KOPT-K1 (cell line): Measurements from ENCODE around the gene LRTM1.

Experiments
- H3K27ac ChIP-seq: fragments of 200-600 bp; sonication (generic); 2 replicates; pipeline ENCODE4 v1.5.1; 2016; ENCODE audit warnings: antibody characterized with exemption, mild to moderate bottlenecking, low read depth, low read length; ENCODE audit not compliant: poor library complexity, severe bottlenecking
- H3K36me3 ChIP-seq: fragments of 200-600 bp; sonication (generic); 2 replicates; pipeline ENCODE4 v1.5.1; 2017; ENCODE audit warnings: antibody characterized with exemption, mild to moderate bottlenecking, low read length, moderate library complexity; ENCODE audit not compliant: insufficient read depth
- H3K9me3 ChIP-seq: fragments of 200-600 bp; sonication (generic); 2 replicates; pipeline ENCODE4 v1.5.1; 2017; ENCODE audit warnings: antibody characterized with exemption, low read length, mild to moderate bottlenecking; ENCODE audit not compliant: insufficient read depth, poor library complexity, severe bottlenecking

Gene LRTM1

GRCh38 chr3:54954521-54954920, 26.7 kb upstream of the LRTM1 start:
- no peaks in the 10 kb centered on the region for H3K36me3 ChIP-seq
- H3K9me3 ChIP-seq: no peaks in the 10 kb centered on the region
- H3K27ac ChIP-seq: no peak overlapping the region

- no peak overlapping the region for H3K27ac ChIP-seq
- H3K9me3 ChIP-seq: no peaks in the 10 kb centered on the region
- no peaks in the 10 kb centered on the region for H3K36me3 ChIP-seq
Measured at GRCh38 chr3:54954022-54954421, 26.2 kb upstream of the LRTM1 start.

GRCh38 chr3:54951405-54951804, 23.5 kb upstream of the LRTM1 start:
- H3K36me3 ChIP-seq: no peaks in the 10 kb centered on the region
- no peak overlapping the region for H3K27ac ChIP-seq
- H3K9me3 ChIP-seq: no peaks in the 10 kb centered on the region

- H3K9me3 ChIP-seq: no peaks in the 10 kb centered on the region
Measured at GRCh38 chr3:54950391-54951003, 22.6 kb upstream of the LRTM1 start.

GRCh38 chr3:54949491-54950044, 21.7 kb upstream of the LRTM1 start:
- Histone ChIP-seq H3K9me3 (no peaks in the 10 kb centered on the region), H3K36me3 (no peaks in the 10 kb centered on the region), H3K27ac (no peak overlapping the region)

More at GRCh38 chr3:54950391-54951003, 22.6 kb upstream of the LRTM1 start:
- no peak overlapping the region for H3K27ac ChIP-seq
- no peaks in the 10 kb centered on the region for H3K36me3 ChIP-seq

GRCh38 chr3:54941690-54942362, 14.0 kb upstream of the LRTM1 start:
- H3K9me3 ChIP-seq: no peaks in the 10 kb centered on the region
- no peak overlapping the region for H3K27ac ChIP-seq
- no peaks in the 10 kb centered on the region for H3K36me3 ChIP-seq

GRCh38 chr3:54940971-54941370, 13.1 kb upstream of the LRTM1 start:
- H3K36me3 ChIP-seq: no peaks in the 10 kb centered on the region
- no peaks in the 10 kb centered on the region for H3K9me3 ChIP-seq
- no peak overlapping the region for H3K27ac ChIP-seq

- H3K9me3 ChIP-seq: no peaks in the 10 kb centered on the region
- no peak overlapping the region for H3K27ac ChIP-seq
- H3K36me3 ChIP-seq: no peaks in the 10 kb centered on the region
Measured at GRCh38 chr3:54939557-54940300, 11.9 kb upstream of the LRTM1 start.

- H3K9me3 ChIP-seq: no peaks in the 10 kb centered on the region
- no peaks in the 10 kb centered on the region for H3K36me3 ChIP-seq
- H3K27ac ChIP-seq: no peak overlapping the region
Measured at GRCh38 chr3:54936561-54936960, 8.7 kb upstream of the LRTM1 start.

- Histone ChIP-seq H3K27ac (no peak overlapping the region), H3K9me3 (no peaks in the 10 kb centered on the region), H3K36me3 (no peaks in the 10 kb centered on the region)
Measured at GRCh38 chr3:54935869-54936268, 8.0 kb upstream of the LRTM1 start.

- Histone ChIP-seq H3K36me3 (no peaks in the 10 kb centered on the region), H3K9me3 (no peaks in the 10 kb centered on the region), H3K27ac (no peak overlapping the region)
Measured at GRCh38 chr3:54932606-54933005, 4.7 kb upstream of the LRTM1 start.

GRCh38 chr3:54931182-54931581, 3.3 kb upstream of the LRTM1 start:
- no peak overlapping the region for H3K27ac ChIP-seq
- no peaks in the 10 kb centered on the region for H3K36me3 ChIP-seq
- H3K9me3 ChIP-seq: no peaks in the 10 kb centered on the region

GRCh38 chr3:54918516-54918915, 9.3 kb downstream of the LRTM1 start:
- H3K27ac ChIP-seq: no peak overlapping the region

GRCh38 chr3:54917862-54918261, 10.0 kb downstream of the LRTM1 start:
- H3K36me3 ChIP-seq: no peaks in the 10 kb centered on the region
- H3K27ac ChIP-seq: no peak overlapping the region
- no peaks in the 10 kb centered on the region for H3K9me3 ChIP-seq

More at GRCh38 chr3:54918516-54918915, 9.3 kb downstream of the LRTM1 start:
- H3K36me3 ChIP-seq: no peaks in the 10 kb centered on the region
- H3K9me3 ChIP-seq: no peaks in the 10 kb centered on the region

GRCh38 chr3:54917174-54917573, 10.7 kb downstream of the LRTM1 start:
- H3K27ac ChIP-seq: no peak overlapping the region
- H3K36me3 ChIP-seq: no peaks in the 10 kb centered on the region
- no peaks in the 10 kb centered on the region for H3K9me3 ChIP-seq
